Inflammatory macrophage treated with lipopolysaccharide for 1 hour (primary cell): ENCODE measurements around the gene EIF3D.
A peak's percentile ranks its signal among the peaks of the same experiment; 100 is the strongest.

Source experiments
- DNase-seq, 2 donors: peaks; one replicate each; pipeline ENCODE4 v3.0.0-alpha.2; 2020 to 2022

EIF3D gene, protein sequence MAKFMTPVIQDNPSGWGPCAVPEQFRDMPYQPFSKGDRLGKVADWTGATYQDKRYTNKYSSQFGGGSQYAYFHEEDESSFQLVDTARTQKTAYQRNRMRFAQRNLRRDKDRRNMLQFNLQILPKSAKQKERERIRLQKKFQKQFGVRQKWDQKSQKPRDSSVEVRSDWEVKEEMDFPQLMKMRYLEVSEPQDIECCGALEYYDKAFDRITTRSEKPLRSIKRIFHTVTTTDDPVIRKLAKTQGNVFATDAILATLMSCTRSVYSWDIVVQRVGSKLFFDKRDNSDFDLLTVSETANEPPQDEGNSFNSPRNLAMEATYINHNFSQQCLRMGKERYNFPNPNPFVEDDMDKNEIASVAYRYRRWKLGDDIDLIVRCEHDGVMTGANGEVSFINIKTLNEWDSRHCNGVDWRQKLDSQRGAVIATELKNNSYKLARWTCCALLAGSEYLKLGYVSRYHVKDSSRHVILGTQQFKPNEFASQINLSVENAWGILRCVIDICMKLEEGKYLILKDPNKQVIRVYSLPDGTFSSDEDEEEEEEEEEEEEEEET

GRCh38 chr22:36528795-36529751 lies at the start of gene EIF3D:
Gene EIF3D (minus strand): TSS chr22:36529166. CDS start chr22:36526121, 3,045 bp downstream.
- DNase-seq: peak; percentile 99 to 100

DNA sequence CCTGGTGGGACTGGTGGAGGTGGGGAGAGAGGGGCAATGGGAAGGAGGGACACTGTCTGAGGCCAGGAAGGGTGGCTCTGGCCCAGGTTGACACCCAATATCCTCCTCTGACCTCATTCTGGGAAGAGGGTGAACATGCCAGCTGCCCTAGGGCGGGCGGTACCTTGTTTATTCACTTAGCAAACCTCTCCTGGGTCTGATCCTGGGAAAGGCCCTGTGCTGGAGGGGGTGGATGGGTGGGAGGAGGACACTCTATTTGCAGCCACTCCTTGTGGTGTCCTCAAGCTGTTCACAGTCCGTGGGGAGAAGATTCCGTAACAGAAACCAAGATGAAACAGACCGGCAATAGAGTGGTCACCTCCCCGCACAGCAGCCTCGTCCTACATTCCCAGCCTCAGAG lies 49.7 kb upstream of the EIF3D start:
- no peak for DNase-seq

- no peak for DNase-seq
These were observed 48.1 kb upstream of the EIF3D start for GRCh38 chr22:36577019-36577418.

GRCh38 chr22:36574728-36575127 lies 45.8 kb upstream of the EIF3D start:
- DNase-seq: no peak

DNA sequence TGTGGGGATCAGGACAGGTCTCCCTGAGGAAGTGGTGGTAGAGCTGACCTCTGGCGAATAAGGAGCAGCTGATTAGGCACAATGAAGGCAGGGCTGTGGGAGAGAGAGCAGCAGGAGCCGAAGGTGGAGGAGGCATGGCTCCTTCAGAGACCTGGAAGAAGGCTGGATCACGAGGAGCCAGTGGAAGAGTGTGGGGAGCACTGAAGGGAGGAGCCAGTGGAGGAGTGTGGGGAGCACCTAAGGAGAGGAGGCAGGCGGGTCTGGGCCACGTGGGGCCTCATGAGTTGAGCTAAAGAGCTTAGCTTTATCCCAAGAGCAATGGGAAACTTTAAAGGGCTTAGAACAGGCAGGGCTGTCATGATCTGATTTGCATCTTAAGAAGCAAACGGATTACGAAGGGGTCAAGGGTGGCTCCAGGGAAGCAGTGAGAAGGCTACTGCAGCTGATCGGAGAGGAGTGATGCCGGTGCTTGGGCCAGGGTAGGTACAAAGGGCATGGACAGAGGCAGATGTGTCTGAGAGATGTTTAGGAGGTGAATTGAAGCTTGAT lies 44.9 kb upstream of the EIF3D start:
- no peak for DNase-seq

DNA sequence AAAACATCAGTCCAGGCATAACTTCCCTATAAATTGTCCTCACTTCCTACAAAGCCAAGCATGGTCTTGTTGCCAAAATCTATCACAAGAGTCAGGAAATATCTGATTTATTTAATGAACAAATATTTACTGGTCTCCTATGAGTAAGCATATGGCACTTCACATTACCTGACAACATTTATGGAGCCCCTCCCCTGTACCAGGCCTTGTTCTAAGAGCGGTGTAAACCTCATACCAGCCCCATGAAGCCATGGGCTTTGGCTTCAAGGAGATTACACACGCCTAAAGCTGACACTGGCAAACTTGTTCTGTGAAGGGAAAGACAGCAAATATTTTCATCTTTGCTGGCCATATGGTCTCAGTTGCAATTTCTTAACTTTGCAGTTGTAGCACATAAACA lies 43.0 kb upstream of the EIF3D start:
- DNase-seq: no peak

DNA sequence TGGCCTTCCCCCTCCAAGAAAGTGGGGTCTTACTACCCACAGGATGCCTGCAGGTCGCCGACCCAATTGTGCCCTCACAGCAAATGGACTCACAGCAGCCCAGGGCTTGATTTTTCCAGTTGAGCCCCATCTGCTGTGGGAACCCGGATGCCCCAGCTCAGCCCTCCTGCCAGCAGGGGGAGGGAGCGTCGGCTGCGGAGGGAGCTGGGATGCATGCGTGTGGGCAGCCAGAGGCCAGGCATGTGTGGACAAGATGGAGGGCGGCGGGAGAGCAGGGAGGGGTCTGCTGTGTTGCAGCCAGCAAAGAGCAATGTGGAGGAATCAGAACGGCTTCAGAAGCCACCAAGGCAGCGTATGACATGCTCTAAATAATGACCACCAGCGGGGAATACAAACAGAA lies 41.0 kb upstream of the EIF3D start:
- DNase-seq: no peak

DNA sequence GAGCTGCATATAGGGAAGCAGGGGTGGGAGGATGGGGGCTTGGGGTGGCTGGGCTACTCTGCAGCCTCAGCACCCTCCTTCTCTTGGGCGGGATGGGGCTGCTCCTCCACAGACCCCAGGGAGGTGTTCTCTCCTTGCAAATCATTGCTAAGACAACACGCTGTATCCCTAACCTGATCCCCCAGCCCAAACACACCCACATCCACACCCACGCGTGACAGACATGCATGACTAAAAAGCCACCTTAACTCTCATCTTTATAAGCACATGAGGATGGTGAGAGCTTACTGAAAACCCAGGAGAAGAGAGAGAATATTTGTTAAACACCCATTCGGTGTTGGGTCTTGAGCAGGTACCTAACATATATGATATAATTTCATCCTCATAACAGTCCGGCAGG lies 39.9 kb upstream of the EIF3D start:
- DNase-seq: no peak

DNA sequence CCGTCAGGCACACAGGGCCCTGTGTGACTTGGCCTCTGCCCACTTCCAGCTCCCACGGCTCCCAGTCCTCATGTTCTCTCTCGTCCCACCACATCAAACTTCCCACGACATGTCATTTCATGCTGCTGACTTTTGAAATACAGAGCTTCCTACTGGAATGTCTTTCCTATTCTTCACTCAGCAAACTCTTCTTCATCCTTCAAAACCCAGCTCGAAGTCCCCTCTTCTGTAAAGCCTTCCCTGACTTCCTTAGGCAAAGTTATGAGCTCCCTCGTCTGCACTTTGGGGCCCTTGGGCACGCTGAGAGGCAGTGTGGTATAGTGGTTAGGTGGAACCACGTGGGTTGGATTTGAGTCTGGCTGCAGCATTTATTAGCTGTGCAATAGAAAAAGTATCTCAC lies 37.8 kb upstream of the EIF3D start:
- no peak for DNase-seq

DNA sequence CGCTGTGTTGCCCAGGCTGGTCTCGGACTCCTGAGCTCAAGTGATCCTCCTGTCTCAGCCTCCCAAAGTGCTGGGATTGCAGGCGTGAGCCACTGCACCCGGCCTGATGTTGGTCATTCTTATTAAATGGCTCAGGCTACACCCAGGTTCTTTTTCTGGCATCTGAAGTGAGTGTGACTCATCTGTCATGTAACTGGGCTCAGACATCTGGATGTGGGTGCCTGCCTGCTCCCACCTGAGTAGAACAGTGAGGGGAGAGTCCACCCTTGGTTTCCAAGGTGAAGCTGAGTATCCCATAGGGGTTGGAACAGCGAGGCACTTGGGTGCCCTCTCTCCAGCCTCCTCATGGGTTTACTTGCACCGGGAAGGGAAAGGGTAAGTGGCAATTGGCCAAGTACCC lies 36.7 kb upstream of the EIF3D start:
- no peak for DNase-seq

GRCh38 chr22:36565159-36565507 lies 36.2 kb upstream of the EIF3D start:
- no peak for DNase-seq

- no peak for DNase-seq
These were observed 35.6 kb upstream of the EIF3D start for GRCh38 chr22:36564422-36565158.

DNA sequence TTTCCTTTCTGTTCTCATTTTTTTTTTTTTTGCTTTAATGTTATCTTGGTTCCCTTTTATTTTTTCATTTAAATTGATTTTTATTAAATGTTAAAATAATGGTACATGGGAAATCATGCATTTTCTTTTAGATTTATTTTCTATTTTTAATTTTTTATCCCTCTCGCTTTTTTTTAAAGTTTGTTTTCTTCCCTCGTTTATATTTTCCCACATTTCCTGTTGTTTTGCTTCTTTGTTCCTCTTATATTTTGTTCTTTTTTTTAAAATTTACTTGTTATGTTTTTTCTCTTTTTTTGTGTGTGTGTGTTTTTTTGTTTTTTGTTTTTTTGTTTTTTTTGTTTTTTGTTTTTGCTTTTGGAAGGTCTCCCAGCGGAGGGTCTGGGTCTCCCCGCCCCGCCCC lies 34.9 kb upstream of the EIF3D start:
- no peak for DNase-seq

- DNase-seq: no peak
These were observed 34.5 kb upstream of the EIF3D start for GRCh38 chr22:36563444-36563843.

DNA sequence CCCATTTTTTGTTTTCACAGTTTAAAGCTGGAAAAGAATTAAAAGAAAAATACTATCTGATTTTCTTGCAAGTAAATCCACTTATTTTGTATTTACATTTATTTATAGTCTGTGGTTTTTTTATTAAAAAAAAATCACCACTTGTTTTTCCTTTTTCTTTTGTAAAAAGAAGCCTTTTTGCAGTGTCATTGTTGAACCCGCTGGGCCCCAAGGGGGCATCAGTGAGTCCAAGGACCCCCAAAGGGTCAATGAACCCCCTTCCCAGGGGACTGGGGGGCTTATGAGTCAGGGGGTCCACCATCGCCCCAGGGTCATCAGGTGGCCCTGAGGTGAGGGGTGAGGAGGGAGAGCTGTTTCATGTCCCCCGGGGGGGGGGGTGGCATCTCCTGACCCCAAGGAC lies 34.0 kb upstream of the EIF3D start:
- DNase-seq: no peak

DNA sequence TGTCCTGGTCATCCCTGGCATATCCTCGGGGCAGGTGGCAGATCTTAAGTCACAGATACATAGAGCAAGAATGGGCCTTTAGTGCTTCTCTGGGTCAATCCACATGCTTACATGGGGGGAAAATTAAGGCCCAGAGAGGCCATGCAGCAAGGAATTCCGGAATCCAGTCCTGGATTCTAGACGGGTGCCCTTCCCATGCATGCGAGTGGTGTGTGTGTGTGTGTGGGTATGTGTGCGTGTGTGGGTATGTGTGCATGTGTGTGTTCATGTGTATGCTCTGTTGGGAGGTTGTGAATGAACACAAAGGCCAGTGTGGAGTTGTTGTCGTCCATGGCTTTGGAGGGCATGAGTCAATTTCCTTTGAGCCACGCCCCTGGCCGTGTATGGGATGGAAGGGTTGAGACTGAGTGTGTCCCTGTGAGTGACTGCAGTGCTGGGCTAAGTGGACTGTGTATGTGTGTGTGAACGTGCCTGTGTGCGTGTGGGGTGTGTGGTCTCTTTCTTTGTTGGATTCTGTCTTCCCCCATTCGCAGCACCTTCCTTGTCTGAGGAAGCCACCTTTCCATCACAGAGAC lies 33.4 kb upstream of the EIF3D start:
- DNase-seq: peak in 1 of 2 donors; percentile 17

DNA sequence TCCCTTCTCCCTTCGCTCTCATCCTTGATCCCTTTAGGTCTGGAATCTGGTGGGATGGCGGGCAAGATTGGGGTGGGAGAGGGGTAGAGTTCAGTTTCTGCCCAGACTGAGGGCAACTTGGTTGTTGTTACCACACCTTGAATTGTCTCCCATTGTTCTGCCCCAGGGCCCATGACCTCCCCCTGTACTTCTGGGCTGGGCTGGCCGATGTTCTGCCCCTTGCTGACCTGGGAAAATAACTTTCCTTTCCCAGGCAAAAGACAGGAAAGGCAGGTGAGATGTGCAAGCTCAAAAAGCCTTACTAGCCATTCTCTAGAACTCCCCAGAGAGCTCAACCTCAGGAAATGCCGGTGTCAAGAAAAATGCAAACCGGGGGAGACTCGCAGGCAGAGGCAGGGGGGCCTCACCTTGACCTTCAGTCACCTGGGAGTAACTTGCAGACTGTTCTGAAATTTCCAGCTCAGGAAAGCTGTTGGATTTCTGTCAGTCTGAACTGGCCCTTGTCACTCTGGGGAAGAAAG lies 32.4 kb upstream of the EIF3D start:
- no peak for DNase-seq

GRCh38 chr22:36560001-36560400 lies 31.0 kb upstream of the EIF3D start:
- no peak for DNase-seq

- DNase-seq: no peak
These were observed 25.1 kb upstream of the EIF3D start for GRCh38 chr22:36554098-36554497.

- DNase-seq: peak; percentile 50 to 54
These were observed 23.3 kb upstream of the EIF3D start for GRCh38 chr22:36552289-36552688.

- no peak for DNase-seq
These were observed 21.9 kb upstream of the EIF3D start for GRCh38 chr22:36550701-36551495.
